Measurements from ENCODE around the gene RAB4B.
"Not testable (repeated sequence)": the region's sequence is repeated elsewhere in the genome, so short reads cannot be mapped to it uniquely, and the experiment has no call there.

RAB4B gene

GRCh38 chr19:40803857-40804782 lies 26.1 kb downstream of the RAB4B start:
- no peak for DNase-seq (ENCODE audit: low read depth in 3 of 3)

- no peak for DNase-seq (ENCODE audit: low read depth in 3 of 3)
These were observed 26.8 kb downstream of the RAB4B start for GRCh38 chr19:40804783-40805242.

GRCh38 chr19:40805258-40805868 lies 27.3 kb downstream of the RAB4B start:
- no peak for DNase-seq (ENCODE audit: low read depth in 3 of 3)

GRCh38 chr19:40806423-40807146 lies 28.5 kb downstream of the RAB4B start:
- DNase-seq (ENCODE audit: low read depth in 3 of 3): peak; percentile 59 to 81 (median 70)

GRCh38 chr19:40807147-40808020 lies 29.3 kb downstream of the RAB4B start:
- DNase-seq (ENCODE audit: low read depth in 3 of 3): no peak

GRCh38 chr19:40808021-40808325 lies 29.9 kb downstream of the RAB4B start:
- no peak for DNase-seq (ENCODE audit: low read depth in 3 of 3)

GRCh38 chr19:40808497-40808896 lies 30.4 kb downstream of the RAB4B start:
- no peak for DNase-seq (ENCODE audit: low read depth in 3 of 3)

- no peak for DNase-seq (ENCODE audit: low read depth in 3 of 3)
These were observed 31.5 kb downstream of the RAB4B start for GRCh38 chr19:40809358-40810086.

GRCh38 chr19:40810160-40810559 lies 32.1 kb downstream of the RAB4B start:
- DNase-seq (ENCODE audit: low read depth in 3 of 3): no peak

- not testable (repeated sequence) for DNase-seq (ENCODE audit: low read depth in 3 of 3)
These were observed 32.8 kb downstream of the RAB4B start for GRCh38 chr19:40810649-40811408.

- DNase-seq (ENCODE audit: low read depth in 3 of 3): no peak
These were observed 33.7 kb downstream of the RAB4B start for GRCh38 chr19:40811478-40812341.

GRCh38 chr19:40812571-40812970 lies 34.5 kb downstream of the RAB4B start:
- not testable (repeated sequence) for DNase-seq (ENCODE audit: low read depth in 3 of 3)

GRCh38 chr19:40813182-40813581 lies 35.1 kb downstream of the RAB4B start:
- DNase-seq (ENCODE audit: low read depth in 3 of 3): no peak

- no peak for DNase-seq (ENCODE audit: low read depth in 3 of 3)
These were observed 37.2 kb downstream of the RAB4B start for GRCh38 chr19:40815223-40815622.

- DNase-seq (ENCODE audit: low read depth in 3 of 3): peak in 2 of 3 donors; percentile 50 to 68
These were observed 40.7 kb downstream of the RAB4B start for GRCh38 chr19:40818480-40819399.

GRCh38 chr19:40819479-40820234 lies 41.6 kb downstream of the RAB4B start:
- not testable (repeated sequence) for DNase-seq (ENCODE audit: low read depth in 3 of 3)

GRCh38 chr19:40822161-40822560 lies 44.1 kb downstream of the RAB4B start:
- DNase-seq (ENCODE audit: low read depth in 3 of 3): no peak

All from stimulated activated CD4-positive, alpha-beta T cell treated with anti-CD3 and anti-CD28 coated beads, TNF-alpha, amount 100 ng/mL, for 48 hours (primary cell).